Ramos (cell line): ENCODE measurements around the gene LBHD2.
"Not testable (repeated sequence)": the region's sequence is repeated elsewhere in the genome, so short reads cannot be mapped to it uniquely, and the experiment has no call there.

Source experiments
- in situ Hi-C: fragments of 300-500 bp; cut with MboI; formaldehyde crosslinking; loops from one replicate; pipeline ENCODE4 v1.14.3; 2022; ENCODE audit warnings: low sequenced_read_pairs; ENCODE audit not compliant: unreplicated experiment

The LBHD2 gene

GRCh38 chr14:103084021-103084919, at the start of gene LBHD2:
Gene LBHD2, plus strand, starts transcription at chr14:103084210. Its CDS starts 1,803 bp downstream, at chr14:103086013.
- in situ Hi-C loops: no loop called here

- in situ Hi-C loops: no loop called here
Measured at GRCh38 chr14:103041464-103041863, 42.5 kb upstream of the LBHD2 start.

GRCh38 chr14:103043257-103044015, 40.6 kb upstream of the LBHD2 start:
- in situ Hi-C loops: no loop called here

- in situ Hi-C loops: no loop called here
Measured at GRCh38 chr14:103045371-103045869, 38.6 kb upstream of the LBHD2 start.

GRCh38 chr14:103047453-103047852, 36.6 kb upstream of the LBHD2 start:
- in situ Hi-C loops: not testable (repeated sequence)

GRCh38 chr14:103050935-103051334, 33.1 kb upstream of the LBHD2 start:
- in situ Hi-C loops: no loop called here

GRCh38 chr14:103052407-103052806, 31.6 kb upstream of the LBHD2 start:
- in situ Hi-C loops: no loop called here

GRCh38 chr14:103055695-103056094, 28.3 kb upstream of the LBHD2 start:
- in situ Hi-C loops: no loop called here

- in situ Hi-C loops: no loop called here
Measured at GRCh38 chr14:103056322-103057027, 27.5 kb upstream of the LBHD2 start.

GRCh38 chr14:103057028-103057371, 27.0 kb upstream of the LBHD2 start:
- in situ Hi-C loops: no loop called here

- in situ Hi-C loops: no loop called here
Measured at GRCh38 chr14:103057372-103058163, 26.4 kb upstream of the LBHD2 start, which contains the start of gene CDC42BPB. Gene CDC42BPB, minus strand, starts transcription at chr14:103057549. Its CDS starts 376 bp downstream, at chr14:103057173.

- in situ Hi-C loops: no loop called here
Measured at GRCh38 chr14:103058164-103059055, 25.6 kb upstream of the LBHD2 start.

GRCh38 chr14:103059556-103059955, 24.5 kb upstream of the LBHD2 start:
- in situ Hi-C loops: no loop called here

- in situ Hi-C loops: no loop called here
Measured at GRCh38 chr14:103061482-103061976, 22.5 kb upstream of the LBHD2 start.

GRCh38 chr14:103064436-103064835, 19.6 kb upstream of the LBHD2 start:
- in situ Hi-C loops: no loop called here

- in situ Hi-C loops: no loop called here
Measured at GRCh38 chr14:103064978-103065377, 19.0 kb upstream of the LBHD2 start.

- in situ Hi-C loops: no loop called here
Measured at GRCh38 chr14:103065861-103066260, 18.1 kb upstream of the LBHD2 start.

- in situ Hi-C loops: no loop called here
Measured at GRCh38 chr14:103066399-103066798, 17.6 kb upstream of the LBHD2 start.
